GM10266 (cell line): Measurements from ENCODE around the gene RUVBL1.
A peak's percentile ranks its signal among the peaks of the same experiment; 100 is the strongest.

Experiments used
- DNase-seq: peaks from one replicate; pipeline ENCODE4 v3.0.0; 2012; ENCODE audit errors: extremely low spot score
- CTCF ChIP-seq: IDR thresholded peaks from 2 replicates; pipeline ENCODE4 v1.5.1; 2012; ENCODE audit warnings: mild to moderate bottlenecking, low read depth; ENCODE audit not compliant: control insufficient read depth, insufficient read depth; ENCODE audit errors: missing control alignments

RUVBL1 gene

GRCh38 chr3:128077202-128077624 lies 46.4 kb downstream of the RUVBL1 start:
- no peak for TF ChIP-seq CTCF
- DNase-seq, result peak; percentile 49

GRCh38 chr3:128076483-128077201 lies 47.0 kb downstream of the RUVBL1 start:
- no peak for TF ChIP-seq CTCF
- DNase-seq, result peak; percentile 46

- peak; percentile 89 for DNase-seq
- TF ChIP-seq CTCF, result peak; percentile 95
Observed at GRCh38 chr3:128075522-128076482, 47.8 kb downstream of the RUVBL1 start.

GRCh38 chr3:128074851-128075521 lies 48.6 kb downstream of the RUVBL1 start:
- DNase-seq, result no peak
- TF ChIP-seq CTCF, result no peak

- no peak for TF ChIP-seq CTCF
Observed at GRCh38 chr3:128073807-128074206, 49.8 kb downstream of the RUVBL1 start.

GRCh38 chr3:128073185-128073725 lies 50.4 kb downstream of the RUVBL1 start:
- TF ChIP-seq CTCF, result no peak
- DNase-seq, result no peak

More at GRCh38 chr3:128073807-128074206, 49.8 kb downstream of the RUVBL1 start:
- no peak for DNase-seq
